ENCODE measurements around the gene GABARAPL1.

DNA sequence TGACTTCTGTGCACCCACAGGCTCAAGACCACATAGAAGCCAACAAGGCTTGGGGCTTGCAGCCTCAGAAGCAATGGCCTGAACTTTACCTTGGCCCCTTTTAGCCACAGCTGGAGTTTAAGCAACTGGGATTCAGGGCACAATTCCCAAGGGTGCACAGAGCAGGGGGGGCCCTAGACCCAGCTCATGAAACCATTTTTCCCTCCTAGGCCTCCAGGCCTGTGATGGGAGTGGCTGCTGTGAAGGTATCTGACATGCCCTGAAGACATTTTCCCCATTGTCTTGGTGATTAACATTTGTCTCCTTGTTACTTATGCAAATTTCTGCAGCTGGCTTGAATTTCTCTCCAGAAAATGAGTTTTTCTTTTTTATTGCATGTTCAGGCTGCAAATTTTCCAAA is 21.9 kb downstream of the GABARAPL1 start:
- TF ChIP-seq, protein P1, sequence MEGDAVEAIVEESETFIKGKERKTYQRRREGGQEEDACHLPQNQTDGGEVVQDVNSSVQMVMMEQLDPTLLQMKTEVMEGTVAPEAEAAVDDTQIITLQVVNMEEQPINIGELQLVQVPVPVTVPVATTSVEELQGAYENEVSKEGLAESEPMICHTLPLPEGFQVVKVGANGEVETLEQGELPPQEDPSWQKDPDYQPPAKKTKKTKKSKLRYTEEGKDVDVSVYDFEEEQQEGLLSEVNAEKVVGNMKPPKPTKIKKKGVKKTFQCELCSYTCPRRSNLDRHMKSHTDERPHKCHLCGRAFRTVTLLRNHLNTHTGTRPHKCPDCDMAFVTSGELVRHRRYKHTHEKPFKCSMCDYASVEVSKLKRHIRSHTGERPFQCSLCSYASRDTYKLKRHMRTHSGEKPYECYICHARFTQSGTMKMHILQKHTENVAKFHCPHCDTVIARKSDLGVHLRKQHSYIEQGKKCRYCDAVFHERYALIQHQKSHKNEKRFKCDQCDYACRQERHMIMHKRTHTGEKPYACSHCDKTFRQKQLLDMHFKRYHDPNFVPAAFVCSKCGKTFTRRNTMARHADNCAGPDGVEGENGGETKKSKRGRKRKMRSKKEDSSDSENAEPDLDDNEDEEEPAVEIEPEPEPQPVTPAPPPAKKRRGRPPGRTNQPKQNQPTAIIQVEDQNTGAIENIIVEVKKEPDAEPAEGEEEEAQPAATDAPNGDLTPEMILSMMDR (IDR thresholded peaks at IDR 0.05; ENCODE audit: insufficient read depth, low read length, poor library complexity, severe bottlenecking) = no peak
- no peak for TF ChIP-seq EZH2phosphoT487 (conservative IDR thresholded peaks at IDR 0.05; ENCODE audit: low read length)
